ENCODE data around the gene ZNF629.

DNA sequence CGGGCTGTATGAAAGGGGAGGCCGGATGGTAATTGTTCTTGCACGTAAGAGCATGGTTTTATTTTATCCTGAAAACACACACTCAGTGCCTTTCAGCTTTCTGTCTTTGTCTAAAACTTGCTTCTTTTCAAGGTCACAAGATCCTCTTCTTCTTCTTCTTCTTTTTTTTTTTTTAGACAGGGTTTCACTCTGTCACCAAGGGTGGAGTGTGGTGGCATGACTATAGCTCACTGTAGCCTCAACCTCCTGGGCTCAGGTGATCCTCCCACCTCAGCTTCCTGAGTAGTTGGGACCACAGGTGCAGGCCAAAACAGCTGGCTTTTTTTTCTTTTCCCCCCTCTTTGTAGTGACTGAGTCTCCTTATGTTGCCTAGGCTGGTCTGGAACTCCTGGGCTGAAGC is 15.9 kb upstream of the ZNF629 start:
- no peak for TF ChIP-seq POLR2A (IDR thresholded peaks at IDR 0.05; ENCODE audit: low read length)
- no peak for TF ChIP-seq GATA1 (IDR thresholded peaks at IDR 0.05; ENCODE audit: low read depth, low read length)
